Measurements from ENCODE around the gene MED27.

- TF ChIP-seq POLR2A (IDR thresholded peaks at IDR 0.05; ENCODE audit: low read depth, low read length) (no peak), POLR2AphosphoS5 (IDR thresholded peaks at IDR 0.05; ENCODE audit: low read depth, low read length) (no peak)
Observed at GRCh38 chr9:131823701-131824146, 255.9 kb downstream of the MED27 start.

Measured in GM12892 (cell line).